Measurements from ENCODE around the gene CCDC136.

GRCh38 chr7:128844777-128845311 lies 53.1 kb downstream of the CCDC136 start:
- TF ChIP-seq POLR2A (IDR thresholded peaks at IDR 0.05): no peak
- no peak for TF ChIP-seq CTCF (IDR thresholded peaks at IDR 0.05 in 8 of 11, conservative IDR thresholded peaks at IDR 0.05 in 3 of 11)
- no peak for TF ChIP-seq POLR2AphosphoS5 (IDR thresholded peaks at IDR 0.05)
